Kidney epithelial cell (primary cell): ENCODE data around the gene RPS6KA6. TPM values are rescaled to one million over a fixed set of nuclear protein-coding genes. Genes with fewer than 3 reads are reported as not detected.
A peak's percentile ranks its signal among the peaks of the same experiment; 100 is the strongest.

Source experiments
- DNase-seq: peaks from one replicate; pipeline ENCODE4 v3.0.0-alpha.2; 2010; ENCODE audit warnings: low read depth
- H3K27me3 ChIP-seq: 2 replicates; pipeline ENCODE4 v1.6.0; 2011; ENCODE audit warnings: low read length; ENCODE audit not compliant: control insufficient read depth, insufficient read depth
- H3K36me3 ChIP-seq: 2 replicates; pipeline ENCODE4 v1.5.1; 2011; ENCODE audit warnings: low read length; ENCODE audit not compliant: control insufficient read depth, insufficient read depth
- H3K4me3 ChIP-seq: 2 replicates; pipeline ENCODE4 v1.5.1; 2011; ENCODE audit warnings: low read depth, mild to moderate bottlenecking, control low read depth, low read length
- CTCF ChIP-seq: IDR thresholded peaks from 2 replicates; pipeline ENCODE4 v1.5.1; 2011; ENCODE audit warnings: mild to moderate bottlenecking, moderate library complexity, low read length, control low read depth, inconsistent platforms; ENCODE audit not compliant: insufficient read depth, poor library complexity, severe bottlenecking
- total RNA-seq: library from RNA; depleted of rRNA; stranded (reverse); fragments of >200 nt; gene quantifications from 2 replicates; pipeline ENCODE4 v1.2.3, GENCODE V29; 2015

Gene RPS6KA6
- total RNA-seq, 1 donor from 2014 or later = 5.0 TPM

- no peak for TF ChIP-seq CTCF
These were observed 140.7 kb downstream of the RPS6KA6 start for GRCh38 chrX:84047339-84047738.

GRCh38 chrX:84046403-84046984 lies 141.5 kb downstream of the RPS6KA6 start:
- H3K36me3 ChIP-seq = no peaks in the 10 kb centered on the region
- H3K27me3 ChIP-seq = no peaks in the 10 kb centered on the region
- H3K4me3 ChIP-seq = no peak overlapping the region
- TF ChIP-seq CTCF = peak; percentile 77
- DNase-seq = no peak

More at GRCh38 chrX:84047339-84047738, 140.7 kb downstream of the RPS6KA6 start:
- Histone ChIP-seq H3K4me3 (no peak overlapping the region), H3K36me3 (no peaks in the 10 kb centered on the region), H3K27me3 (no peaks in the 10 kb centered on the region)
- DNase-seq = no peak

- no peak for DNase-seq
- Histone ChIP-seq H3K4me3 (no peak overlapping the region), H3K36me3 (no peaks in the 10 kb centered on the region), H3K27me3 (no peaks in the 10 kb centered on the region)
- no peak for TF ChIP-seq CTCF
These were observed 143.9 kb downstream of the RPS6KA6 start for GRCh38 chrX:84044051-84044450.
